Neural cell (in vitro differentiated cells): ENCODE results near the gene BTNL3. TPM values are rescaled to one million over a fixed set of nuclear protein-coding genes. Genes with fewer than 3 reads are reported as not detected.

Source experiments
- H2AFZ ChIP-seq: fragments of 200-600, 300-800 bp; sonication (generic), shearing (Covaris generic); 2 replicates; pipeline ENCODE4 v1.6.0; 2014; ENCODE audit warnings: low read depth, mild to moderate bottlenecking, antibody characterized with exemption, low read length, moderate library complexity
- H3F3A ChIP-seq: fragments of 200-600 bp; shearing (Covaris generic); 2 replicates; pipeline ENCODE4 v1.6.1; 2016; ENCODE audit warnings: mild to moderate bottlenecking, moderate library complexity, mixed read lengths, antibody characterized with exemption, low read length; ENCODE audit not compliant: insufficient read depth, poor library complexity, severe bottlenecking
- H3K27ac ChIP-seq: fragments of 200-600, 300-800 bp; sonication (generic), shearing (Covaris generic); 2 replicates; pipeline ENCODE4 v1.5.1; 2014; ENCODE audit warnings: mild to moderate bottlenecking, low read length, moderate library complexity
- H3K27me3 ChIP-seq: fragments of 300-800, 200-600 bp; sonication (generic), shearing (Covaris generic); 2 replicates; pipeline ENCODE4 v1.6.0; 2014; ENCODE audit warnings: mild to moderate bottlenecking, low read depth, low read length, moderate library complexity; ENCODE audit not compliant: insufficient read depth
- H3K36me3 ChIP-seq: fragments of 300-800, 200-600 bp; sonication (generic), shearing (Covaris generic); 2 replicates; pipeline ENCODE4 v1.5.1; 2014; ENCODE audit warnings: mild to moderate bottlenecking, antibody characterized with exemption, low read length, moderate library complexity; ENCODE audit not compliant: insufficient read depth
- H3K4me2 ChIP-seq: fragments of 300-800, 200-600 bp; sonication (generic), shearing (Covaris generic); 2 replicates; pipeline ENCODE4 v1.6.0; 2014; ENCODE audit warnings: mild to moderate bottlenecking, low read length
- H3K4me3 ChIP-seq: fragments of 300-800, 200-600 bp; sonication (generic), shearing (Covaris generic); 2 replicates; pipeline ENCODE4 v1.5.1; 2014; ENCODE audit warnings: mild to moderate bottlenecking, low read length, moderate library complexity
- H3K79me2 ChIP-seq: fragments of 200-600 bp; shearing (Covaris generic); replicated peaks from 2 replicates; pipeline ENCODE4 v1.6.0; 2014; ENCODE audit warnings: mild to moderate bottlenecking, low read length, moderate library complexity; ENCODE audit not compliant: insufficient read depth
- H3K9ac ChIP-seq: fragments of 300-800, 200-600 bp; sonication (generic), shearing (Covaris generic); 2 replicates; pipeline ENCODE4 v1.6.1; 2016; ENCODE audit warnings: mild to moderate bottlenecking, low read length, mixed read lengths
- H3K9me2 ChIP-seq: fragments of 200-600 bp; shearing (Covaris generic); 2 replicates; pipeline ENCODE4 v1.6.1; 2016; ENCODE audit warnings: mild to moderate bottlenecking, low read length, mixed read lengths; ENCODE audit not compliant: insufficient read depth
- H3K9me3 ChIP-seq: fragments of 200-600, 300-800 bp; sonication (generic), shearing (Covaris generic); 2 replicates; pipeline ENCODE4 v1.6.1; 2016; ENCODE audit warnings: mild to moderate bottlenecking, mixed run types, low read length, moderate library complexity, mixed read lengths
- H4K20me1 ChIP-seq: fragments of 200-600 bp; shearing (Covaris generic); 2 replicates; pipeline ENCODE4 v1.6.1; 2016; ENCODE audit warnings: mild to moderate bottlenecking, mixed run types; ENCODE audit not compliant: insufficient read depth
- EP300 ChIP-seq: fragments of 450-650 bp; conservative IDR thresholded peaks from 2 replicates; pipeline ENCODE4 v1.6.1; 2014; ENCODE audit warnings: antibody characterized with exemption, mild to moderate bottlenecking, moderate library complexity; ENCODE audit not compliant: poor library complexity, severe bottlenecking
- EZH2 ChIP-seq: fragments of 200-600, 300-800 bp; shearing (Covaris generic), sonication (generic); IDR thresholded peaks from 2 replicates; pipeline ENCODE4 v1.6.1; 2014; ENCODE audit warnings: antibody characterized with exemption, low read length, borderline replicate concordance, mild to moderate bottlenecking; ENCODE audit not compliant: insufficient read depth, poor library complexity, severe bottlenecking
- MXI1 ChIP-seq: fragments of 450-650 bp; conservative IDR thresholded peaks from 2 replicates; pipeline ENCODE4 v1.6.1; 2014; ENCODE audit warnings: antibody characterized with exemption, mild to moderate bottlenecking; ENCODE audit not compliant: poor library complexity, severe bottlenecking
- POLR2AphosphoS5 ChIP-seq: IDR thresholded peaks from 2 replicates; pipeline ENCODE4 v1.6.1; 2012
- RAD21 ChIP-seq: fragments of 450-650 bp; conservative IDR thresholded peaks from 2 replicates; pipeline ENCODE4 v1.6.1; 2014; ENCODE audit warnings: antibody characterized with exemption, mild to moderate bottlenecking, moderate library complexity
- SMC3 ChIP-seq: fragments of 450-650 bp; conservative IDR thresholded peaks from 2 replicates; pipeline ENCODE4 v1.6.1; 2014; ENCODE audit warnings: antibody characterized with exemption, mild to moderate bottlenecking, moderate library complexity; ENCODE audit not compliant: poor library complexity
- TAF1 ChIP-seq: IDR thresholded peaks from 2 replicates; pipeline ENCODE4 v1.6.1; 2012; ENCODE audit warnings: low read depth
- polyA plus RNA-seq: library from polyadenylated mRNA; depleted of rRNA; stranded (reverse); fragments of >200 nt; gene quantifications from 2 replicates; pipeline ENCODE4 v1.2.3, GENCODE V29; 2014
- TF ChIP-seq, protein P1 (sequence below): fragments of 450-650 bp; IDR thresholded peaks from 2 replicates; pipeline ENCODE4 v1.5.1; 2014; ENCODE audit warnings: antibody characterized with exemption, mild to moderate bottlenecking, moderate library complexity; ENCODE audit not compliant: poor library complexity, severe bottlenecking
- TF ChIP-seq, protein P2 (sequence below): IDR thresholded peaks from 2 replicates; pipeline ENCODE4 v1.6.1; 2012; ENCODE audit warnings: borderline replicate concordance

BTNL3 gene
- polyA plus RNA-seq, 1 donor from 2014 or later = not detected

DNA sequence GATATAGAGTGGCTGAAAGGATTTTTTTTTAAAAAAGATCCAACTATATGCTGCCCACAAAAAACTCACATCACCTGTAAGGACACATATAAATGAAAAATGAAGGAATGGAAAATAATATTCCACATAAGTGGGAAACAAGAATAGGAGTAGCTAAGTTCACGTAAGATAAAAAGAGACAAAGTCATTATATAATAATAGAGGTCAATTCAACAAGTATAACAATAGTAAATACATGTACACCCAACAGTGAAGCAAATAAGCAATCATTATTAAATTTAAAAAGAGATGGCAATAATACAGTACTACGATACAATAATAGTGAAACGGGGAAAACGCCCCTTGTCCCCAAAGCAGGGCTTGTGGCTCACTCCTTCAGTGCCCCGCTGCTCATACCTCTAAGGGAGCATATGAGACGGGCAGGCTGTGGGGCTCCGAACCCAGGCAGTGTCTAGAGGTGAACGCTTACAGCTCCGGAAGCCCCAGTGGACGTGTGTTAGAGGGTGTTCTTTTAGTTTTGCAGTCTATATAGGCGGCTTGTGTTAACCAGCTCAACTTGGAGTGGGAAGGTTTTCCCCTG lies 38.9 kb downstream of the BTNL3 start:
- H3K9me2 ChIP-seq = no peaks in the 10 kb centered on the region
- H3K9ac ChIP-seq = no peak overlapping the region
- H3K4me2 ChIP-seq = no peak overlapping the region
- no peaks in the 10 kb centered on the region for H3F3A ChIP-seq
- no peaks in the 10 kb centered on the region for H3K36me3 ChIP-seq
- H2AFZ ChIP-seq = no peak overlapping the region
- TF ChIP-seq, protein P1, sequence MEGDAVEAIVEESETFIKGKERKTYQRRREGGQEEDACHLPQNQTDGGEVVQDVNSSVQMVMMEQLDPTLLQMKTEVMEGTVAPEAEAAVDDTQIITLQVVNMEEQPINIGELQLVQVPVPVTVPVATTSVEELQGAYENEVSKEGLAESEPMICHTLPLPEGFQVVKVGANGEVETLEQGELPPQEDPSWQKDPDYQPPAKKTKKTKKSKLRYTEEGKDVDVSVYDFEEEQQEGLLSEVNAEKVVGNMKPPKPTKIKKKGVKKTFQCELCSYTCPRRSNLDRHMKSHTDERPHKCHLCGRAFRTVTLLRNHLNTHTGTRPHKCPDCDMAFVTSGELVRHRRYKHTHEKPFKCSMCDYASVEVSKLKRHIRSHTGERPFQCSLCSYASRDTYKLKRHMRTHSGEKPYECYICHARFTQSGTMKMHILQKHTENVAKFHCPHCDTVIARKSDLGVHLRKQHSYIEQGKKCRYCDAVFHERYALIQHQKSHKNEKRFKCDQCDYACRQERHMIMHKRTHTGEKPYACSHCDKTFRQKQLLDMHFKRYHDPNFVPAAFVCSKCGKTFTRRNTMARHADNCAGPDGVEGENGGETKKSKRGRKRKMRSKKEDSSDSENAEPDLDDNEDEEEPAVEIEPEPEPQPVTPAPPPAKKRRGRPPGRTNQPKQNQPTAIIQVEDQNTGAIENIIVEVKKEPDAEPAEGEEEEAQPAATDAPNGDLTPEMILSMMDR = no peak
- no peak for TF ChIP-seq TAF1
- no peak for TF ChIP-seq RAD21
- TF ChIP-seq MXI1 = no peak
- TF ChIP-seq, protein P2, sequence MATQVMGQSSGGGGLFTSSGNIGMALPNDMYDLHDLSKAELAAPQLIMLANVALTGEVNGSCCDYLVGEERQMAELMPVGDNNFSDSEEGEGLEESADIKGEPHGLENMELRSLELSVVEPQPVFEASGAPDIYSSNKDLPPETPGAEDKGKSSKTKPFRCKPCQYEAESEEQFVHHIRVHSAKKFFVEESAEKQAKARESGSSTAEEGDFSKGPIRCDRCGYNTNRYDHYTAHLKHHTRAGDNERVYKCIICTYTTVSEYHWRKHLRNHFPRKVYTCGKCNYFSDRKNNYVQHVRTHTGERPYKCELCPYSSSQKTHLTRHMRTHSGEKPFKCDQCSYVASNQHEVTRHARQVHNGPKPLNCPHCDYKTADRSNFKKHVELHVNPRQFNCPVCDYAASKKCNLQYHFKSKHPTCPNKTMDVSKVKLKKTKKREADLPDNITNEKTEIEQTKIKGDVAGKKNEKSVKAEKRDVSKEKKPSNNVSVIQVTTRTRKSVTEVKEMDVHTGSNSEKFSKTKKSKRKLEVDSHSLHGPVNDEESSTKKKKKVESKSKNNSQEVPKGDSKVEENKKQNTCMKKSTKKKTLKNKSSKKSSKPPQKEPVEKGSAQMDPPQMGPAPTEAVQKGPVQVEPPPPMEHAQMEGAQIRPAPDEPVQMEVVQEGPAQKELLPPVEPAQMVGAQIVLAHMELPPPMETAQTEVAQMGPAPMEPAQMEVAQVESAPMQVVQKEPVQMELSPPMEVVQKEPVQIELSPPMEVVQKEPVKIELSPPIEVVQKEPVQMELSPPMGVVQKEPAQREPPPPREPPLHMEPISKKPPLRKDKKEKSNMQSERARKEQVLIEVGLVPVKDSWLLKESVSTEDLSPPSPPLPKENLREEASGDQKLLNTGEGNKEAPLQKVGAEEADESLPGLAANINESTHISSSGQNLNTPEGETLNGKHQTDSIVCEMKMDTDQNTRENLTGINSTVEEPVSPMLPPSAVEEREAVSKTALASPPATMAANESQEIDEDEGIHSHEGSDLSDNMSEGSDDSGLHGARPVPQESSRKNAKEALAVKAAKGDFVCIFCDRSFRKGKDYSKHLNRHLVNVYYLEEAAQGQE = no peak
- TF ChIP-seq EP300 = no peak
- TF ChIP-seq EZH2 = no peak
- TF ChIP-seq POLR2AphosphoS5 = no peak
- TF ChIP-seq SMC3 = no peak
- no peak overlapping the region for H3K27ac ChIP-seq
- H3K79me2 ChIP-seq = no peaks in the 10 kb centered on the region
- no peaks in the 10 kb centered on the region for H4K20me1 ChIP-seq
- no peaks in the 10 kb centered on the region for H3K9me3 ChIP-seq
- no peaks in the 10 kb centered on the region for H3K27me3 ChIP-seq
- H3K4me3 ChIP-seq = no peak overlapping the region

DNA sequence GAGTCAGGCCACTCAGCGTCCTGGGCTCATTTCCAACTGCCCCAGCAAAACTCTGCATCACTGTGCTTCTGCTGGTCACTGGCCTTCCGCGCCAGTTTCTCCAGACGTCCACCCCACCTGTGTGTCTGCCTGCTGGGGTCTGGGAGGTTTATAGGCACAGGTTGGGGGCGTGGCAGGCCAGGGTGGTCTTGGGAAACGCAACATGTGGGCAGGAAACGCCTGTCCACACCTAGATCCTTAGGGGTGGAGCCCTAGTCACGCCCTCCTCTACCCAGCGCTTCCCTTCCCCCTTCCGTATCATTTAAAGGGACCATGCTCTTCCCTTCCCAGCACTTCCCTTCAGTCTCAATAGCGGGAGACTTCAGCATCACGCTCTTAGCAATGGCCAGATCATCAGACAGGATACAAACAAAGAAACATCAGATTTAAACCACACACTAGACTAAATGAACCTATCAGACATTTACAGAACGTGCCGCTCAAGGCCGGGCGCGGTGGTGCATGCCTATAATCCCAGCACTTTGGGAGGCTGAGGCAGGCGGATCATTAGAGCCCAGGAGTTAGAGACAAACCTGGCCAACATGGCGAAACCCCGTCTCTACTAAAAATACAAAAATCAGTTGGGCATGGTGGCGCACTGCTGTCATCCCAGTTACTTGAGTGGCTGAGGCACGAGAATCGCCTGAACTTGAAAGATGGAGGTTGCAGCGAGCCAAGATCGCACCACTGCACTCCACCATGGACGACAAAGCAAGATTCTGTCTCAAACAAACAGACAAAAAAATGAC lies 39.6 kb downstream of the BTNL3 start:
- TF ChIP-seq TAF1 (no peak), RAD21 (no peak), SMC3 (no peak), EZH2 (no peak), POLR2AphosphoS5 (no peak), EP300 (no peak), MXI1 (no peak)
- TF ChIP-seq, protein P2 = no peak
- TF ChIP-seq, protein P1 = no peak
- Histone ChIP-seq H3K79me2 (no peaks in the 10 kb centered on the region), H3K9me3 (no peaks in the 10 kb centered on the region), H3K36me3 (no peaks in the 10 kb centered on the region), H3K9me2 (no peaks in the 10 kb centered on the region), H3K4me3 (no peak overlapping the region), H3K4me2 (no peak overlapping the region), H3K9ac (no peak overlapping the region), H4K20me1 (no peaks in the 10 kb centered on the region), H3K27me3 (no peaks in the 10 kb centered on the region), H2AFZ (no peak overlapping the region), H3K27ac (no peak overlapping the region), H3F3A (no peaks in the 10 kb centered on the region)
